Measurements from ENCODE around the gene ATXN1L. TPM values are rescaled to one million over a fixed set of nuclear protein-coding genes. Genes with fewer than 3 reads are reported as not detected.
"Not testable (repeated sequence)": the region's sequence is repeated elsewhere in the genome, so short reads cannot be mapped to it uniquely, and the experiment has no call there.

ATXN1L gene
- polyA plus RNA-seq, 1 of the 3 experiments (the other 2 are of a cell fraction), result 8.0 TPM

- CTCF ChIA-PET, result interaction anchor here (2.2 kb wide), 1 partner anchor 16 kb away, joined by 17 read pairs; the partner anchor contains the start of gene ZNF821
- H3K79me2 ChIP-seq (ENCODE audit: insufficient read depth), result not testable (repeated sequence)
Measured at GRCh38 chr16:71867175-71867574, 21.4 kb downstream of the ATXN1L start.

GRCh38 chr16:71867939-71868338 lies 22.2 kb downstream of the ATXN1L start:
- Histone ChIP-seq H3K9me2 (no peaks in the 10 kb centered on the region), H3K9me3 (no peaks in the 10 kb centered on the region), H3F3A (replicated peaks; ENCODE audit: insufficient read depth) (no peaks in the 10 kb centered on the region), H2AFZ (ENCODE audit: low read depth) (no peak overlapping the region), H3K79me2 (ENCODE audit: insufficient read depth) (no peaks in the 10 kb centered on the region), H3K4me1 (ENCODE audit: control insufficient read depth in 1 of 2, insufficient read depth in 2 of 2, low read depth in 1 of 2, low read length in 1 of 2) (no peaks in the 10 kb centered on the region; a peak in 1 of 4 replicates), H4K20me1 (ENCODE audit: insufficient read depth) (no peaks in the 10 kb centered on the region), H3K27ac (ENCODE audit: low read depth in 2 of 2, low read length in 1 of 2) (no peak overlapping the region), H3K4me3 (ENCODE audit: low read depth in 2 of 2, low read length in 1 of 2) (no peak overlapping the region), H3K4me2 (no peak overlapping the region), H3K27me3 (ENCODE audit: insufficient read depth) (no peaks in the 10 kb centered on the region), H3K9ac (no peak overlapping the region), H3K36me3 (replicated peaks in 1 of 2; ENCODE audit: control insufficient read depth in 1 of 2, insufficient read depth in 2 of 2, low read length in 1 of 2) (peaks cover 12 to 40% of the 10 kb centered on the region in 2 experiments)
- DNase-seq, result no peak
- POLR2A ChIA-PET, result no interaction called here
- peak; percentile 15; the same call in 1 of the 2 replicates for TF ChIP-seq CTCF (IDR thresholded peaks at IDR 0.05)
- no peak for TF ChIP-seq ZBTB33 (IDR thresholded peaks at IDR 0.05; ENCODE audit: borderline replicate concordance, low read depth)
- CTCF ChIA-PET, result interaction anchor here (0.8 kb wide), 1 partner anchor 15 kb away, joined by 4 read pairs; no protein-coding TSS in a partner anchor
- WGBS (ENCODE audit: low lambda C conversion rate), result 98% methylated on average over 3 of the region's 3 CpGs

More at GRCh38 chr16:71867175-71867574, 21.4 kb downstream of the ATXN1L start:
- H3F3A ChIP-seq (replicated peaks; ENCODE audit: insufficient read depth); H2AFZ ChIP-seq (ENCODE audit: low read depth); H3K27me3 ChIP-seq (ENCODE audit: insufficient read depth); H3K4me2 ChIP-seq; H4K20me1 ChIP-seq (ENCODE audit: insufficient read depth); H3K9me2 ChIP-seq; H3K4me3 ChIP-seq (ENCODE audit: low read depth in 2 of 2, low read length in 1 of 2); H3K9ac ChIP-seq; POLR2A ChIA-PET; DNase-seq; H3K9me3 ChIP-seq; H3K4me1 ChIP-seq (ENCODE audit: control insufficient read depth in 1 of 2, insufficient read depth in 2 of 2, low read depth in 1 of 2, low read length in 1 of 2); H3K27ac ChIP-seq (ENCODE audit: low read depth in 2 of 2, low read length in 1 of 2): not testable (repeated sequence)
- 99% methylated on average over 6 of the region's 6 CpGs for WGBS (ENCODE audit: low lambda C conversion rate)
- peaks cover 14 to 43% of the 10 kb centered on the region in 2 experiments for H3K36me3 ChIP-seq (replicated peaks in 1 of 2; ENCODE audit: control insufficient read depth in 1 of 2, insufficient read depth in 2 of 2, low read length in 1 of 2)

- H3K36me3 ChIP-seq (replicated peaks in 1 of 2; ENCODE audit: control insufficient read depth in 1 of 2, insufficient read depth in 2 of 2, low read length in 1 of 2), result peaks cover 11 to 37% of the 10 kb centered on the region in 2 experiments
- WGBS (ENCODE audit: low lambda C conversion rate), result 100% methylated on average over 1 of the region's 1 CpG
- H4K20me1 ChIP-seq (ENCODE audit: insufficient read depth), result no peaks in the 10 kb centered on the region
- H3K9me2 ChIP-seq, result no peaks in the 10 kb centered on the region
- no peaks in the 10 kb centered on the region for H3K79me2 ChIP-seq (ENCODE audit: insufficient read depth)
- H3K4me3 ChIP-seq (ENCODE audit: low read depth in 2 of 2, low read length in 1 of 2), result no peak overlapping the region
- ChIA-PET POLR2A (no interaction called here), CTCF (interaction anchor here (6.5 kb wide), 1 partner anchor 14 kb away, joined by 57 read pairs; the partner anchor contains the start of gene ZNF821)
- no peak for DNase-seq
- H3K9ac ChIP-seq, result no peak overlapping the region
- H3F3A ChIP-seq (replicated peaks; ENCODE audit: insufficient read depth), result no peaks in the 10 kb centered on the region
- no peaks in the 10 kb centered on the region for H3K27me3 ChIP-seq (ENCODE audit: insufficient read depth)
- no peaks in the 10 kb centered on the region; a peak in 1 of 4 replicates for H3K4me1 ChIP-seq (ENCODE audit: control insufficient read depth in 1 of 2, insufficient read depth in 2 of 2, low read depth in 1 of 2, low read length in 1 of 2)
- no peak overlapping the region for H3K27ac ChIP-seq (ENCODE audit: low read depth in 2 of 2, low read length in 1 of 2)
- H3K9me3 ChIP-seq, result no peaks in the 10 kb centered on the region
- H2AFZ ChIP-seq (ENCODE audit: low read depth), result no peak overlapping the region
- TF ChIP-seq, protein P1, sequence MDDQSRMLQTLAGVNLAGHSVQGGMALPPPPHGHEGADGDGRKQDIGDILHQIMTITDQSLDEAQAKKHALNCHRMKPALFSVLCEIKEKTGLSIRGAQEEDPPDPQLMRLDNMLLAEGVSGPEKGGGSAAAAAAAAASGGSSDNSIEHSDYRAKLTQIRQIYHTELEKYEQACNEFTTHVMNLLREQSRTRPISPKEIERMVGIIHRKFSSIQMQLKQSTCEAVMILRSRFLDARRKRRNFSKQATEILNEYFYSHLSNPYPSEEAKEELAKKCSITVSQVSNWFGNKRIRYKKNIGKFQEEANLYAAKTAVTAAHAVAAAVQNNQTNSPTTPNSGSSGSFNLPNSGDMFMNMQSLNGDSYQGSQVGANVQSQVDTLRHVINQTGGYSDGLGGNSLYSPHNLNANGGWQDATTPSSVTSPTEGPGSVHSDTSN (IDR thresholded peaks at IDR 0.05), result no peak
- TF ChIP-seq GATA2 (CRISPR knock-in tag; IDR thresholded peaks at IDR 0.05) (no peak), SMC3 (IDR thresholded peaks at IDR 0.05; ENCODE audit: low read depth, low read length) (no peak), YY1 (IDR thresholded peaks at IDR 0.05; ENCODE audit: low read depth) (no peak), GABPA (IDR thresholded peaks at IDR 0.05; ENCODE audit: low read depth) (no peak), POLR2AphosphoS5 (IDR thresholded peaks at IDR 0.05; ENCODE audit: low read depth, low read length) (no peak), ZBTB33 (IDR thresholded peaks at IDR 0.05; ENCODE audit: borderline replicate concordance, low read depth) (no peak), EZH2phosphoT487 (IDR thresholded peaks at IDR 0.05; ENCODE audit: borderline replicate concordance, low read depth) (no peak), RCOR1 (IDR thresholded peaks at IDR 0.05; ENCODE audit: low read length) (no peak), EP300 (IDR thresholded peaks at IDR 0.05; ENCODE audit: borderline replicate concordance in 1 of 2, low read depth in 1 of 2, low read length in 1 of 2) (no peak), FOXM1 (IDR thresholded peaks at IDR 0.05; ENCODE audit: low read depth) (no peak), TAF1 (IDR thresholded peaks at IDR 0.05; ENCODE audit: borderline replicate concordance, low read depth, low read length) (no peak), RXRA (IDR thresholded peaks at IDR 0.05; ENCODE audit: borderline replicate concordance, low read depth) (no peak)
- no peak overlapping the region for H3K4me2 ChIP-seq
Measured at GRCh38 chr16:71869089-71869488, 23.3 kb downstream of the ATXN1L start.

All from SK-N-SH (cell line).